HCT116 (cell line): Measurements from ENCODE around the gene ABCC9.

ENCODE experiments used
- CBX3 ChIP-seq: IDR thresholded peaks from 2 replicates; pipeline ENCODE4 v1.6.1; 2012; ENCODE audit warnings: low read depth
- CTCF ChIP-seq, 3 experiments: fragments of 200-600 bp in 1 of 3; sonication (generic) in 1 of 3; IDR thresholded peaks in 2 of 3; conservative IDR thresholded peaks in 1 of 3; 2 replicates each; pipeline ENCODE4 v1.5.1; 2012 to 2017; ENCODE audit warnings: low read depth in 2 of 3, low read length in 2 of 3, antibody characterized with exemption in 1 of 3, borderline replicate concordance in 1 of 3, control low read depth in 1 of 3, mild to moderate bottlenecking in 1 of 3, mixed read lengths in 1 of 3, mixed run types in 1 of 3, moderate library complexity in 1 of 3; ENCODE audit not compliant: insufficient read depth in 1 of 3
- EZH2 ChIP-seq: fragments of 200-600 bp; sonication (generic); IDR thresholded peaks from 2 replicates; pipeline ENCODE4 v1.6.1; 2017; ENCODE audit warnings: antibody characterized with exemption, mixed run types
- EZH2phosphoT487 ChIP-seq: fragments of 200-600 bp; IDR thresholded peaks from 2 replicates; pipeline ENCODE4 v1.6.1; 2018; ENCODE audit warnings: antibody characterized with exemption, borderline replicate concordance
- FOSL1 ChIP-seq: IDR thresholded peaks from 2 replicates; pipeline ENCODE4 v1.6.1; 2012; ENCODE audit warnings: low read depth
- JUND ChIP-seq: IDR thresholded peaks from 2 replicates; pipeline ENCODE4 v1.6.1; 2012
- MAX ChIP-seq: IDR thresholded peaks from 2 replicates; pipeline ENCODE4 v1.6.1; 2012
- POLR2A ChIP-seq: IDR thresholded peaks from 2 replicates; pipeline ENCODE4 v1.7.0; 2011; ENCODE audit warnings: borderline replicate concordance; ENCODE audit not compliant: insufficient read depth, insufficient read length; ENCODE audit errors: extremely low read depth
- POLR2AphosphoS5 ChIP-seq: IDR thresholded peaks from 2 replicates; pipeline ENCODE4 v1.6.1; 2011; ENCODE audit warnings: mild to moderate bottlenecking, low read depth, low read length, moderate library complexity
- RAD21 ChIP-seq: IDR thresholded peaks from 2 replicates; pipeline ENCODE4 v1.6.1; 2012; ENCODE audit warnings: low read depth, mild to moderate bottlenecking
- SP1 ChIP-seq: IDR thresholded peaks from 2 replicates; pipeline ENCODE4 v1.6.1; 2012; ENCODE audit warnings: low read depth
- TCF7L2 ChIP-seq: IDR thresholded peaks from 2 replicates; pipeline ENCODE4 v1.7.0; 2011; ENCODE audit warnings: borderline replicate concordance, inconsistent platforms; ENCODE audit not compliant: insufficient read depth, insufficient read length; ENCODE audit errors: extremely low read depth
- ZBTB33 ChIP-seq: IDR thresholded peaks from 2 replicates; pipeline ENCODE4 v1.6.1; 2011; ENCODE audit warnings: mild to moderate bottlenecking, low read length, moderate library complexity; ENCODE audit not compliant: insufficient replicate concordance; ENCODE audit errors: extremely low read depth
- ZFX ChIP-seq: fragments of 450-650 bp; IDR thresholded peaks from 2 replicates; pipeline ENCODE4 v1.6.1; 2017

- no peak for TF ChIP-seq CTCF (IDR thresholded peaks at IDR 0.05 in 2 of 3, conservative IDR thresholded peaks at IDR 0.05 in 1 of 3; ENCODE audit: borderline replicate concordance in 1 of 3, insufficient read depth in 1 of 3, low read depth in 2 of 3, low read length in 2 of 3)
- TF ChIP-seq EZH2 = no peak
- no peak for TF ChIP-seq RAD21
- TF ChIP-seq EZH2phosphoT487 = no peak
- no peak for TF ChIP-seq JUND
- TF ChIP-seq POLR2A = no peak
- TF ChIP-seq SP1 = no peak
- TF ChIP-seq ZFX = no peak
- no peak for TF ChIP-seq TCF7L2
- no peak for TF ChIP-seq ZBTB33
- no peak for TF ChIP-seq CBX3
- TF ChIP-seq FOSL1 = no peak
- no peak for TF ChIP-seq POLR2AphosphoS5
- no peak for TF ChIP-seq MAX
Measured at GRCh38 chr12:21828779-21829178, 112.4 kb downstream of the ABCC9 start.
